ENCODE results near the gene APOBEC3G.
"Not testable (repeated sequence)": the region's sequence is repeated elsewhere in the genome, so short reads cannot be mapped to it uniquely, and the experiment has no call there.

GRCh38 chr22:39031434-39032295 lies 45.4 kb upstream of the APOBEC3G start:
- TF ChIP-seq, protein P1, sequence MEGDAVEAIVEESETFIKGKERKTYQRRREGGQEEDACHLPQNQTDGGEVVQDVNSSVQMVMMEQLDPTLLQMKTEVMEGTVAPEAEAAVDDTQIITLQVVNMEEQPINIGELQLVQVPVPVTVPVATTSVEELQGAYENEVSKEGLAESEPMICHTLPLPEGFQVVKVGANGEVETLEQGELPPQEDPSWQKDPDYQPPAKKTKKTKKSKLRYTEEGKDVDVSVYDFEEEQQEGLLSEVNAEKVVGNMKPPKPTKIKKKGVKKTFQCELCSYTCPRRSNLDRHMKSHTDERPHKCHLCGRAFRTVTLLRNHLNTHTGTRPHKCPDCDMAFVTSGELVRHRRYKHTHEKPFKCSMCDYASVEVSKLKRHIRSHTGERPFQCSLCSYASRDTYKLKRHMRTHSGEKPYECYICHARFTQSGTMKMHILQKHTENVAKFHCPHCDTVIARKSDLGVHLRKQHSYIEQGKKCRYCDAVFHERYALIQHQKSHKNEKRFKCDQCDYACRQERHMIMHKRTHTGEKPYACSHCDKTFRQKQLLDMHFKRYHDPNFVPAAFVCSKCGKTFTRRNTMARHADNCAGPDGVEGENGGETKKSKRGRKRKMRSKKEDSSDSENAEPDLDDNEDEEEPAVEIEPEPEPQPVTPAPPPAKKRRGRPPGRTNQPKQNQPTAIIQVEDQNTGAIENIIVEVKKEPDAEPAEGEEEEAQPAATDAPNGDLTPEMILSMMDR (IDR thresholded peaks at IDR 0.05): not testable (repeated sequence)
- not testable (repeated sequence) for TF ChIP-seq EP300 (IDR thresholded peaks at IDR 0.05; ENCODE audit: low read depth)
